GM19240 (cell line): ENCODE measurements around the gene TBC1D1.

Source experiments
- DNase-seq: peaks from one replicate; pipeline ENCODE4 v3.0.0; 2011; ENCODE audit warnings: low spot score; ENCODE audit not compliant: insufficient read length

TBC1D1 gene

GRCh38 chr4:38097818-38098217 lies 206.9 kb downstream of the TBC1D1 start:
- no peak for DNase-seq

- DNase-seq, result no peak
These were observed 208.2 kb downstream of the TBC1D1 start for GRCh38 chr4:38099020-38099600.

GRCh38 chr4:38099908-38100407 lies 209.1 kb downstream of the TBC1D1 start:
- DNase-seq, result no peak

- no peak for DNase-seq
These were observed 209.8 kb downstream of the TBC1D1 start for GRCh38 chr4:38100474-38101255.

- no peak for DNase-seq
These were observed 210.7 kb downstream of the TBC1D1 start for GRCh38 chr4:38101563-38101962.

GRCh38 chr4:38102957-38103588 lies 212.2 kb downstream of the TBC1D1 start:
- no peak for DNase-seq

- no peak for DNase-seq
These were observed 214.8 kb downstream of the TBC1D1 start for GRCh38 chr4:38105475-38106220.

- DNase-seq, result no peak
These were observed 215.4 kb downstream of the TBC1D1 start for GRCh38 chr4:38106311-38106710.

GRCh38 chr4:38106886-38107514 lies 216.1 kb downstream of the TBC1D1 start:
- no peak for DNase-seq

- no peak for DNase-seq
These were observed 216.9 kb downstream of the TBC1D1 start for GRCh38 chr4:38107818-38108217.

GRCh38 chr4:38109370-38109769 lies 218.5 kb downstream of the TBC1D1 start:
- DNase-seq, result no peak

- DNase-seq, result no peak
These were observed 219.0 kb downstream of the TBC1D1 start for GRCh38 chr4:38109896-38110295.

GRCh38 chr4:38111024-38111423 lies 220.1 kb downstream of the TBC1D1 start:
- no peak for DNase-seq

GRCh38 chr4:38111717-38112116 lies 220.8 kb downstream of the TBC1D1 start:
- DNase-seq, result no peak

GRCh38 chr4:38113132-38113531 lies 222.2 kb downstream of the TBC1D1 start:
- DNase-seq, result no peak

GRCh38 chr4:38113551-38113950 lies 222.7 kb downstream of the TBC1D1 start:
- no peak for DNase-seq

- DNase-seq, result no peak
These were observed 223.7 kb downstream of the TBC1D1 start for GRCh38 chr4:38114386-38115150.

- DNase-seq, result no peak
These were observed 224.7 kb downstream of the TBC1D1 start for GRCh38 chr4:38115601-38116000.

- no peak for DNase-seq
These were observed 226.7 kb downstream of the TBC1D1 start for GRCh38 chr4:38117591-38117990.

GRCh38 chr4:38119668-38120385 lies 228.9 kb downstream of the TBC1D1 start:
- no peak for DNase-seq
